Cardiac muscle cell (in vitro differentiated cells and primary cell): ENCODE data around the gene RNF10. TPM values are rescaled to one million over a fixed set of nuclear protein-coding genes. Genes with fewer than 3 reads are reported as not detected.

Source experiments
- DNase-seq, 2 donors: peaks; one replicate each; pipeline versions ENCODE4 v3.0.0 to v3.0.0-alpha.2; 2010 to 2017; ENCODE audit warnings: low read depth in 1 of 2, low spot score in 1 of 2
- H3K27ac ChIP-seq: fragments of 200-600 bp; sonication (generic); 2 replicates; pipeline ENCODE4 v1.5.1; 2016
- H3K27me3 ChIP-seq: fragments of 200-600 bp; sonication (generic); 2 replicates; pipeline ENCODE4 v1.6.0; 2016; ENCODE audit warnings: control low read depth
- H3K36me3 ChIP-seq: fragments of 200-600 bp; sonication (generic); 2 replicates; pipeline ENCODE4 v1.5.1; 2016; ENCODE audit warnings: control low read depth
- H3K4me1 ChIP-seq: fragments of 200-600 bp; sonication (generic); 2 replicates; pipeline ENCODE4 v1.8.1; 2017; ENCODE audit warnings: low read depth, mild to moderate bottlenecking, mixed run types
- H3K4me3 ChIP-seq: fragments of 200-600 bp; sonication (generic); 2 replicates; pipeline ENCODE4 v1.5.1; 2016; ENCODE audit warnings: mild to moderate bottlenecking
- H3K9me3 ChIP-seq: fragments of 200-600 bp; sonication (generic); 2 replicates; pipeline ENCODE4 v1.5.1; 2017; ENCODE audit warnings: low read depth, mild to moderate bottlenecking, control low read depth
- CTCF ChIP-seq: IDR thresholded peaks from 2 replicates; pipeline ENCODE4 v1.5.1; 2012; ENCODE audit warnings: low read depth, mild to moderate bottlenecking, low read length
- polyA plus RNA-seq: library from polyadenylated mRNA; unstranded; fragments of >200 nt; fragmentation: Nextera tagmentation; extraction: Ambion mirVana; gene quantifications from 2 replicates; pipeline ENCODE4 v1.2.1, GENCODE V29; 2016
- total RNA-seq: library from RNA; depleted of rRNA; stranded (reverse); fragments of >200 nt; gene quantifications from 2 replicates; pipeline ENCODE4 v1.2.3, GENCODE V29; 2016

Gene RNF10
- total and polyA plus RNA-seq, 2 experiments from 2014 or later: 107 to 210 TPM

GRCh38 chr12:120562906-120563305, 28.8 kb downstream of the RNF10 start:
- H3K4me3 ChIP-seq: no peak overlapping the region
- peak overlapping the region; percentile 15 for H3K27ac ChIP-seq
- no peaks in the 10 kb centered on the region for H3K9me3 ChIP-seq
- no peak for TF ChIP-seq CTCF
- DNase-seq: no peak
- H3K36me3 ChIP-seq: peaks cover 76% of the 10 kb centered on the region
- H3K27me3 ChIP-seq: no peaks in the 10 kb centered on the region
- no peaks in the 10 kb centered on the region for H3K4me1 ChIP-seq

DNA sequence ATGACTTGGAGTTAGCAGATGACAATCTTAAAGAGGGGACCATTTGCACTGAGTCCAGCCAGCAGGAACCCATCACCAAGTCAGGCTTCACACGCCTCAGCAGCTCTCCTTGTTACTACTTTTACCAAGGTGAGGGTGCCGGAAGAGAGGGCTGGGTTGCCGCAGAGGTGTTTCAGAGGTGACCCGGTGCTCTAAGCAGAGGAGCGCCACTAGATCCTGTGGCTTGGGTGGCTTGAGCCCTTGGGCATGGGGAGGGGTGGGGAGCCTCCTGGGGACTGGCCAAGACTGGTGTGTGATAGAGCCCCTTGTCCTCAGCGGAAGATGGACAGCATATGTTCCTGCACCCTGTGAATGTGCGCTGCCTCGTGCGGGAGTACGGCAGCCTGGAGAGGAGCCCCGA, 29.3 kb downstream of the RNF10 start:
- Histone ChIP-seq H3K27ac (no peak overlapping the region), H3K4me1 (no peaks in the 10 kb centered on the region), H3K27me3 (no peaks in the 10 kb centered on the region), H3K4me3 (no peak overlapping the region), H3K9me3 (no peaks in the 10 kb centered on the region), H3K36me3 (peaks cover 77% of the 10 kb centered on the region)
- no peak for DNase-seq
- TF ChIP-seq CTCF: no peak

- H3K36me3 ChIP-seq: peaks cover 64% of the 10 kb centered on the region
Measured at GRCh38 chr12:120571299-120571698, 37.1 kb downstream of the RNF10 start.

DNA sequence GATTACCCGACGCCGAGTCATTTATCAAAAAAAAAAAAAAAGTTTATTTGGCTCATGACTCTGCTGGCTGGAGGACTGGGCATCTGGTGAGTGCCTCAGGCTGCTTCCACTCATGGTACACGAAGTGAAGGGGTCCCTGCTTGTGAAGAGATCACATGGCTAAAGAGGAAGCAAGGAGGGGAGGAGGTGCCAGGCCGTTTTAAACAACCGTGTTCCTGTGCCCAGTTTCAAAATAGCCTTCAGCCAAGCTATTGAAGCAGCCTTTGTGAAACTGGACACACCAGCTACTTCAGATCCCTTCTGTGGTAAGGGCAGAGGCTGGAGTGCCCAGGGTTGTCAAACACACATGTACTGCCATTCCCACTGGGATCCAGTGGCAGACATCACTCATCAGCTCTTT, 39.4 kb downstream of the RNF10 start:
- no peak for DNase-seq
- Histone ChIP-seq H3K4me3 (no peak overlapping the region), H3K27ac (no peak overlapping the region), H3K36me3 (peaks cover 65% of the 10 kb centered on the region), H3K9me3 (no peaks in the 10 kb centered on the region), H3K4me1 (peaks cover 15% of the 10 kb centered on the region), H3K27me3 (no peaks in the 10 kb centered on the region)
- TF ChIP-seq CTCF: no peak

More at GRCh38 chr12:120571299-120571698, 37.1 kb downstream of the RNF10 start:
- Histone ChIP-seq H3K4me1 (peaks cover 15% of the 10 kb centered on the region), H3K27me3 (no peaks in the 10 kb centered on the region), H3K4me3 (no peak overlapping the region), H3K27ac (peak overlapping the region; percentile 57), H3K9me3 (no peaks in the 10 kb centered on the region)
- DNase-seq: peak in 1 of 2 donors; percentile 38
- TF ChIP-seq CTCF: no peak

GRCh38 chr12:120574106-120574505, 40.0 kb downstream of the RNF10 start:
- H3K9me3 ChIP-seq: no peaks in the 10 kb centered on the region
- H3K36me3 ChIP-seq: peaks cover 59% of the 10 kb centered on the region
- no peak for TF ChIP-seq CTCF
- no peak overlapping the region for H3K4me3 ChIP-seq
- H3K27ac ChIP-seq: no peak overlapping the region
- H3K27me3 ChIP-seq: no peaks in the 10 kb centered on the region
- H3K4me1 ChIP-seq: peaks cover 15% of the 10 kb centered on the region
- DNase-seq: no peak

- no peaks in the 10 kb centered on the region for H3K4me1 ChIP-seq
- peaks cover 6% of the 10 kb centered on the region for H3K27me3 ChIP-seq
- H3K4me3 ChIP-seq: no peak overlapping the region
- H3K27ac ChIP-seq: peak overlapping the region; percentile 36
- no peak for DNase-seq
- peaks cover 35% of the 10 kb centered on the region for H3K36me3 ChIP-seq
- no peaks in the 10 kb centered on the region for H3K9me3 ChIP-seq
- no peak for TF ChIP-seq CTCF
Measured at GRCh38 chr12:120579179-120579578, 45.0 kb downstream of the RNF10 start.
